ENCODE results near the gene AMFR.

AMFR gene

GRCh38 chr16:56382901-56383355 is 42.4 kb downstream of the AMFR start (continued):
- TF ChIP-seq PRDM1 (tag by site-specific recombination; IDR thresholded peaks at IDR 0.05) (peak; percentile 35; the same call in 1 of the 2 replicates), EGR2 (tag by site-specific recombination; IDR thresholded peaks at IDR 0.05; ENCODE audit: low read depth) (peak; percentile 91), ZNF335 (tag by site-specific recombination; conservative IDR thresholded peaks at IDR 0.05) (no peak), WT1 (tag by site-specific recombination; IDR thresholded peaks at IDR 0.05) (no peak), ZNF112 (tag by site-specific recombination; IDR thresholded peaks at IDR 0.05) (no peak), ZNF777 (tag by site-specific recombination; IDR thresholded peaks at IDR 0.05; ENCODE audit: borderline replicate concordance) (no peak), ZNF629 (tag by site-specific recombination; IDR thresholded peaks at IDR 0.05) (no peak), OSR2 (tag by site-specific recombination; IDR thresholded peaks at IDR 0.05) (no peak), SP2 (tag by site-specific recombination; IDR thresholded peaks at IDR 0.05) (no peak), ZNF391 (tag by site-specific recombination; IDR thresholded peaks at IDR 0.05; ENCODE audit: borderline replicate concordance, low read depth) (no peak), MEIS1 (CRISPR knock-in tag; IDR thresholded peaks at IDR 0.05; ENCODE audit: borderline replicate concordance) (0 out of 2 replicates have a peak, but pooled peaks have one; percentile 59), ZNF416 (tag by site-specific recombination; IDR thresholded peaks at IDR 0.05) (no peak), ZNF148 (tag by site-specific recombination; IDR thresholded peaks at IDR 0.05; ENCODE audit: borderline replicate concordance) (no peak), ZNF10 (tag by site-specific recombination; IDR thresholded peaks at IDR 0.05) (no peak), ZNF223 (tag by site-specific recombination; IDR thresholded peaks at IDR 0.05) (no peak), ZNF596 (tag by site-specific recombination; IDR thresholded peaks at IDR 0.05) (no peak), ZNF274 (IDR thresholded peaks at IDR 0.05; ENCODE audit: low read length) (no peak), ZNF274 (tag by site-specific recombination; IDR thresholded peaks at IDR 0.05; ENCODE audit: borderline replicate concordance) (no peak), ZNF48 (tag by site-specific recombination; IDR thresholded peaks at IDR 0.05) (no peak), BCL6B (tag by site-specific recombination; IDR thresholded peaks at IDR 0.05) (no peak), ZNF37A (tag by site-specific recombination; IDR thresholded peaks at IDR 0.05) (no peak), ZNF544 (tag by site-specific recombination; IDR thresholded peaks at IDR 0.05) (no peak), ZNF426 (tag by site-specific recombination; IDR thresholded peaks at IDR 0.05) (no peak), ZNF776 (tag by site-specific recombination; IDR thresholded peaks at IDR 0.05; ENCODE audit: borderline replicate concordance) (no peak), ZNF623 (tag by site-specific recombination; IDR thresholded peaks at IDR 0.05) (no peak), REPIN1 (tag by site-specific recombination; IDR thresholded peaks at IDR 0.05; ENCODE audit: low read depth) (no peak), ZEB2 (tag by site-specific recombination; IDR thresholded peaks at IDR 0.05) (no peak), TSHZ1 (tag by site-specific recombination; IDR thresholded peaks at IDR 0.05; ENCODE audit: borderline replicate concordance) (no peak), ZNF324 (tag by site-specific recombination; IDR thresholded peaks at IDR 0.05) (no peak), ZNF529 (tag by site-specific recombination; IDR thresholded peaks at IDR 0.05; ENCODE audit: insufficient replicate concordance) (no peak)
